IMR-90 (cell line): ENCODE measurements around the gene CELF5. TPM values are rescaled to one million over a fixed set of nuclear protein-coding genes. Genes with fewer than 3 reads are reported as not detected.

Source experiments
- ATAC-seq: fragments of 200-7000 bp; cut with Tn5 transposase; 2 replicates; pipeline ENCODE4 v1.9.1; 2020; ENCODE audit warnings: low read depth, mild to moderate bottlenecking, moderate library complexity
- BruUV-seq: library from RNA; stranded (reverse); fragments of 400-500 nt; replicated peaks from 2 replicates; lab custom pipeline; 2021; lab: Mats Ljungman, UMichigan
- CTCF ChIA-PET: fragments of 300-600 bp; formaldehyde crosslinking; extraction: SDS; loops from one replicate; lab custom pipeline; 2021; ENCODE audit warnings: antibody characterized with exemption; lab: Yijun Ruan, JAX
- POLR2A ChIA-PET: fragments of 300-600 bp; sonication (Branson Sonifier 250); formaldehyde crosslinking; loops from one replicate; lab custom pipeline; 2022; ENCODE audit warnings: antibody characterized with exemption; ENCODE audit not compliant: unreplicated experiment; lab: Charles Lee
- DNase-seq: peaks from one replicate; pipeline ENCODE4 v3.0.0; 2013
- H2AFZ ChIP-seq: replicated peaks from 2 replicates; pipeline ENCODE3; 2013; ENCODE audit warnings: low read length, mild to moderate bottlenecking; ENCODE audit not compliant: poor library complexity
- H2AK5ac ChIP-seq: 2 replicates; pipeline ENCODE4 v1.6.1; 2013; ENCODE audit warnings: low read depth, low read length, inconsistent platforms
- H2AK9ac ChIP-seq: replicated peaks from 2 replicates; pipeline ENCODE3; 2013; ENCODE audit warnings: mild to moderate bottlenecking, low read depth, low read length, moderate library complexity; ENCODE audit not compliant: poor library complexity
- H2BK120ac ChIP-seq: 2 replicates; pipeline ENCODE4 v1.6.1; 2013; ENCODE audit warnings: low read depth, low read length, inconsistent platforms
- H2BK15ac ChIP-seq: 3 replicates; pipeline ENCODE4 v1.6.1; 2013; ENCODE audit warnings: low read depth, low read length, inconsistent platforms
- H2BK20ac ChIP-seq: 2 replicates; pipeline ENCODE4 v1.6.1; 2013; ENCODE audit warnings: low read depth, mild to moderate bottlenecking, inconsistent platforms, low read length, moderate library complexity
- H2BK5ac ChIP-seq: 2 replicates; pipeline ENCODE4 v1.6.1; 2013; ENCODE audit warnings: mild to moderate bottlenecking, low read depth, low read length, inconsistent platforms; ENCODE audit not compliant: poor library complexity, severe bottlenecking
- H3K14ac ChIP-seq: replicated peaks from 2 replicates; pipeline ENCODE4 v1.6.1; 2013; ENCODE audit warnings: low read depth, low read length, inconsistent platforms
- H3K18ac ChIP-seq: 2 replicates; pipeline ENCODE4 v1.6.1; 2013; ENCODE audit warnings: low read depth, low read length, control low read depth
- H3K23ac ChIP-seq: 2 replicates; pipeline ENCODE4 v1.6.1; 2013; ENCODE audit warnings: low read depth, low read length, inconsistent platforms
- H3K27ac ChIP-seq: 2 replicates; pipeline ENCODE4 v1.5.1; 2013; ENCODE audit warnings: mild to moderate bottlenecking, control low read depth, low read length; ENCODE audit not compliant: insufficient read depth
- H3K27me3 ChIP-seq: 2 replicates; pipeline ENCODE4 v1.6.1; 2013; ENCODE audit warnings: low read length; ENCODE audit not compliant: control insufficient read depth, insufficient read depth
- H3K36me3 ChIP-seq: 2 replicates; pipeline ENCODE4 v1.6.1; 2013; ENCODE audit warnings: low read length, mixed read lengths; ENCODE audit not compliant: control insufficient read depth, insufficient read depth
- H3K4ac ChIP-seq: 2 replicates; pipeline ENCODE4 v1.6.1; 2013; ENCODE audit warnings: low read depth, low read length, inconsistent platforms
- H3K4me1 ChIP-seq: 2 replicates; pipeline ENCODE4 v1.6.1; 2013; ENCODE audit warnings: low read length, mixed read lengths; ENCODE audit not compliant: control insufficient read depth, insufficient read depth
- H3K4me2 ChIP-seq: 2 replicates; pipeline ENCODE4 v1.6.1; 2013; ENCODE audit warnings: low read depth, mild to moderate bottlenecking, control low read depth, low read length, moderate library complexity
- H3K4me3 ChIP-seq: 2 replicates; pipeline ENCODE4 v1.5.1; 2013; ENCODE audit warnings: low read depth, mild to moderate bottlenecking, control low read depth, low read length, moderate library complexity; ENCODE audit not compliant: insufficient read depth
- H3K56ac ChIP-seq: 2 replicates; pipeline ENCODE4 v1.6.1; 2013; ENCODE audit warnings: low read length, inconsistent platforms; ENCODE audit not compliant: insufficient read depth; ENCODE audit errors: extremely low read depth
- H3K79me1 ChIP-seq, 2 experiments: 2 replicates each; pipeline ENCODE4 v1.6.1; 2013; ENCODE audit warnings: low read length in 2 of 2, inconsistent platforms in 1 of 2, low read depth in 1 of 2
- H3K9ac ChIP-seq: 2 replicates; pipeline ENCODE4 v1.6.1; 2013; ENCODE audit warnings: low read depth, low read length, control low read depth
- H3K9me1 ChIP-seq: 2 replicates; pipeline ENCODE4 v1.6.1; 2013; ENCODE audit warnings: low read length, inconsistent platforms; ENCODE audit not compliant: insufficient read depth
- H3K9me3 ChIP-seq: 2 replicates; pipeline ENCODE4 v1.6.1; 2013; ENCODE audit warnings: low read length; ENCODE audit not compliant: control insufficient read depth, insufficient read depth
- H4K20me1 ChIP-seq: 2 replicates; pipeline ENCODE4 v1.6.1; 2013; ENCODE audit warnings: low read length, inconsistent platforms; ENCODE audit not compliant: insufficient read depth
- H4K5ac ChIP-seq: 2 replicates; pipeline ENCODE4 v1.6.1; 2013; ENCODE audit warnings: mild to moderate bottlenecking, low read depth, low read length, control low read depth
- H4K8ac ChIP-seq, 2 experiments: 2 replicates each; pipeline ENCODE4 v1.6.1; 2013; ENCODE audit warnings: low read depth in 2 of 2, low read length in 2 of 2, control low read depth in 1 of 2, inconsistent platforms in 1 of 2
- H4K91ac ChIP-seq: 2 replicates; pipeline ENCODE4 v1.6.1; 2013; ENCODE audit warnings: low read depth, low read length, inconsistent platforms; ENCODE audit not compliant: insufficient read depth
- BHLHE40 ChIP-seq: fragments of 150-350 bp; IDR thresholded peaks from 2 replicates; pipeline ENCODE4 v1.6.1; 2016; ENCODE audit warnings: mild to moderate bottlenecking, low read depth, low read length
- CEBPB ChIP-seq: IDR thresholded peaks from 2 replicates; pipeline ENCODE4 v1.6.1; 2012; ENCODE audit warnings: low read depth, low read length, improper control_type of control experiment
- CHD1 ChIP-seq: IDR thresholded peaks from 2 replicates; pipeline ENCODE4 v1.6.1; 2012; ENCODE audit warnings: low read depth, low read length, improper control_type of control experiment
- FOS ChIP-seq: fragments of 150-350 bp; IDR thresholded peaks from 2 replicates; pipeline ENCODE4 v1.6.1; 2016; ENCODE audit warnings: low read depth, low read length
- MAZ ChIP-seq: IDR thresholded peaks from 2 replicates; pipeline ENCODE4 v1.6.1; 2012; ENCODE audit warnings: low read depth, mild to moderate bottlenecking, low read length, improper control_type of control experiment, moderate library complexity, borderline replicate concordance
- NFE2L2 ChIP-seq: fragments of 150-350 bp; IDR thresholded peaks from 2 replicates; pipeline ENCODE4 v1.6.1; 2016; ENCODE audit warnings: low read depth, mild to moderate bottlenecking, low read length
- POLR2A ChIP-seq: IDR thresholded peaks from 2 replicates; pipeline ENCODE4 v1.6.1; 2012; ENCODE audit warnings: mild to moderate bottlenecking, low read depth, low read length
- RAD21 ChIP-seq: IDR thresholded peaks from 2 replicates; pipeline ENCODE4 v1.6.1; 2012; ENCODE audit warnings: low read length, improper control_type of control experiment
- RCOR1 ChIP-seq: IDR thresholded peaks from 2 replicates; pipeline ENCODE4 v1.6.1; 2012; ENCODE audit warnings: mild to moderate bottlenecking, low read length, improper control_type of control experiment; ENCODE audit not compliant: insufficient replicate concordance
- RFX5 ChIP-seq: IDR thresholded peaks from 2 replicates; pipeline ENCODE4 v1.8.0; 2012; ENCODE audit warnings: low read depth, mild to moderate bottlenecking, low read length, moderate library complexity
- SMC3 ChIP-seq: fragments of 150-350 bp; IDR thresholded peaks from 2 replicates; pipeline ENCODE4 v1.6.1; 2016; ENCODE audit warnings: low read depth, mild to moderate bottlenecking, antibody characterized with exemption, low read length, moderate library complexity
- dilution Hi-C: fragments of 300-500 bp; cut with HindIII; formaldehyde crosslinking; loops from one replicate; pipeline ENCODE4 v1.14.3; 2018; ENCODE audit warnings: low sequenced_read_pairs; ENCODE audit not compliant: unreplicated experiment
- in situ Hi-C: fragments of 300-500 bp; cut with MboI; formaldehyde crosslinking; loops from 3 replicates; pipeline ENCODE4 v1.14.3; 2019; ENCODE audit warnings: low sequenced_read_pairs, inconsistent platforms, mixed read lengths
- intact Hi-C: fragments of 100-400 bp; cut with micrococcal nuclease; formaldehyde crosslinking; loops from 2 replicates; pipeline ENCODE4 v1.10.0; 2022
- polyA plus RNA-seq, 3 experiments: library from polyadenylated mRNA; depleted of rRNA; stranded (reverse); fragments of >200 nt; gene quantifications; 2 replicates each; pipeline ENCODE4 v1.2.3, GENCODE V29; 2012; ENCODE audit warnings: low replicate concordance in 1 of 3
- total RNA-seq: library from RNA; depleted of rRNA; stranded (reverse); fragments of >200 nt; gene quantifications from 2 replicates; pipeline ENCODE4 v1.2.3, GENCODE V29; 2012
- TF ChIP-seq, protein P1 (sequence below): fragments of 150-350 bp; IDR thresholded peaks from 2 replicates; pipeline ENCODE4 v1.6.1; 2017; ENCODE audit warnings: mild to moderate bottlenecking, antibody characterized with exemption, low read length, low read depth
- TF ChIP-seq, protein P2 (sequence below): fragments of 150-350 bp; IDR thresholded peaks from 2 replicates; pipeline ENCODE4 v1.6.1; 2016; ENCODE audit warnings: low read depth, mild to moderate bottlenecking, low read length, moderate library complexity, borderline replicate concordance
- TF ChIP-seq, protein P3 (sequence below): conservative IDR thresholded peaks from 2 replicates; pipeline ENCODE4 v1.5.1; 2012; ENCODE audit warnings: mild to moderate bottlenecking, low read depth, low read length, improper control_type of control experiment

The CELF5 gene
- total and polyA plus RNA-seq, 2 of the 4 experiments (the other 2 are of a cell fraction), result 0.02 TPM; not detected in 1

DNA sequence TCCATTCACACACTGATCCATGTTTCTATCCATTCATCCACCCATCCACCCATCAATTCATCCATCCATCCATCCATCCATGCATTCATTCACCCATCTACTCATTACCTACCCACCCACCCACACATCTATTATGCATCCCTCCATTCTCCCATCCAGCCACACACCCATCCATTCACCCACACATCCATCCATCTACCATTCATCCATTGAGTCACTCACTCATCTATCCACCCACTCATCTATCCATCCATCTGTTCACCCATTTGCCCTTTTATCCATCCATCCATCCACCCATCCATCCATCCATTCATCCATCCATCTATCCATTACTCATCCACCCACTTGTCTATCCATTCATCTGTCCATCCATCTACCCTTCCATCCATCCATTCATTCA, 30.1 kb downstream of the CELF5 start:
- H3K14ac ChIP-seq, result no peak overlapping the region
- H4K20me1 ChIP-seq, result no peaks in the 10 kb centered on the region
- intact Hi-C loops, result no loop called here
- TF ChIP-seq RAD21, result no peak
- TF ChIP-seq, protein P1, sequence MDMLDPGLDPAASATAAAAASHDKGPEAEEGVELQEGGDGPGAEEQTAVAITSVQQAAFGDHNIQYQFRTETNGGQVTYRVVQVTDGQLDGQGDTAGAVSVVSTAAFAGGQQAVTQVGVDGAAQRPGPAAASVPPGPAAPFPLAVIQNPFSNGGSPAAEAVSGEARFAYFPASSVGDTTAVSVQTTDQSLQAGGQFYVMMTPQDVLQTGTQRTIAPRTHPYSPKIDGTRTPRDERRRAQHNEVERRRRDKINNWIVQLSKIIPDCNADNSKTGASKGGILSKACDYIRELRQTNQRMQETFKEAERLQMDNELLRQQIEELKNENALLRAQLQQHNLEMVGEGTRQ, result no peak
- TF ChIP-seq CEBPB, result no peak
- TF ChIP-seq, protein P2, sequence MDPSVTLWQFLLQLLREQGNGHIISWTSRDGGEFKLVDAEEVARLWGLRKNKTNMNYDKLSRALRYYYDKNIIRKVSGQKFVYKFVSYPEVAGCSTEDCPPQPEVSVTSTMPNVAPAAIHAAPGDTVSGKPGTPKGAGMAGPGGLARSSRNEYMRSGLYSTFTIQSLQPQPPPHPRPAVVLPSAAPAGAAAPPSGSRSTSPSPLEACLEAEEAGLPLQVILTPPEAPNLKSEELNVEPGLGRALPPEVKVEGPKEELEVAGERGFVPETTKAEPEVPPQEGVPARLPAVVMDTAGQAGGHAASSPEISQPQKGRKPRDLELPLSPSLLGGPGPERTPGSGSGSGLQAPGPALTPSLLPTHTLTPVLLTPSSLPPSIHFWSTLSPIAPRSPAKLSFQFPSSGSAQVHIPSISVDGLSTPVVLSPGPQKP, result no peak
- no peak for TF ChIP-seq RCOR1
- no peak for TF ChIP-seq NFE2L2
- TF ChIP-seq MAZ, result no peak
- TF ChIP-seq, protein P3, sequence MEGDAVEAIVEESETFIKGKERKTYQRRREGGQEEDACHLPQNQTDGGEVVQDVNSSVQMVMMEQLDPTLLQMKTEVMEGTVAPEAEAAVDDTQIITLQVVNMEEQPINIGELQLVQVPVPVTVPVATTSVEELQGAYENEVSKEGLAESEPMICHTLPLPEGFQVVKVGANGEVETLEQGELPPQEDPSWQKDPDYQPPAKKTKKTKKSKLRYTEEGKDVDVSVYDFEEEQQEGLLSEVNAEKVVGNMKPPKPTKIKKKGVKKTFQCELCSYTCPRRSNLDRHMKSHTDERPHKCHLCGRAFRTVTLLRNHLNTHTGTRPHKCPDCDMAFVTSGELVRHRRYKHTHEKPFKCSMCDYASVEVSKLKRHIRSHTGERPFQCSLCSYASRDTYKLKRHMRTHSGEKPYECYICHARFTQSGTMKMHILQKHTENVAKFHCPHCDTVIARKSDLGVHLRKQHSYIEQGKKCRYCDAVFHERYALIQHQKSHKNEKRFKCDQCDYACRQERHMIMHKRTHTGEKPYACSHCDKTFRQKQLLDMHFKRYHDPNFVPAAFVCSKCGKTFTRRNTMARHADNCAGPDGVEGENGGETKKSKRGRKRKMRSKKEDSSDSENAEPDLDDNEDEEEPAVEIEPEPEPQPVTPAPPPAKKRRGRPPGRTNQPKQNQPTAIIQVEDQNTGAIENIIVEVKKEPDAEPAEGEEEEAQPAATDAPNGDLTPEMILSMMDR, result no peak
- no peak for TF ChIP-seq POLR2A
- TF ChIP-seq SMC3, result no peak
- TF ChIP-seq BHLHE40, result no peak
- no peak for TF ChIP-seq CHD1
- no peak for TF ChIP-seq FOS
- TF ChIP-seq RFX5, result no peak
- ChIA-PET CTCF (no interaction called here), POLR2A (no interaction called here)
- H2AK9ac ChIP-seq, result no peak overlapping the region
- in situ Hi-C loops, result no loop called here
- H3K9ac ChIP-seq, result no peak overlapping the region
- no peak overlapping the region for H3K56ac ChIP-seq
- no peak overlapping the region for H3K23ac ChIP-seq
- no peaks in the 10 kb centered on the region for H3K79me1 ChIP-seq
- H4K5ac ChIP-seq, result no peak overlapping the region
- peaks cover 12% of the 10 kb centered on the region for H3K27me3 ChIP-seq
- no peak overlapping the region for H2BK15ac ChIP-seq
- peaks cover 10% of the 10 kb centered on the region for H3K9me3 ChIP-seq
- H2AFZ ChIP-seq, result no peak overlapping the region
- dilution Hi-C loops, result no loop called here
- no peak overlapping the region for H2BK20ac ChIP-seq
- peak overlapping the region; percentile 41 for H2BK5ac ChIP-seq
- H3K9me1 ChIP-seq, result no peaks in the 10 kb centered on the region
- no peak for DNase-seq
- no peaks in the 10 kb centered on the region for H3K4me1 ChIP-seq
- no peak overlapping the region for H4K8ac ChIP-seq
- no peak overlapping the region for H3K18ac ChIP-seq
- no peak overlapping the region for H4K91ac ChIP-seq
- no peak overlapping the region for H3K27ac ChIP-seq
- H3K4me2 ChIP-seq, result no peak overlapping the region
- no TSS peak for BruUV-seq
- no peak for ATAC-seq
- no peak overlapping the region for H3K4me3 ChIP-seq
- no peak overlapping the region for H3K4ac ChIP-seq
- no peak overlapping the region for H2BK120ac ChIP-seq
- no peak overlapping the region for H2AK5ac ChIP-seq
- H3K36me3 ChIP-seq, result no peaks in the 10 kb centered on the region
